ENCODE measurements around the gene ZNF253.
"Not testable (repeated sequence)": the region's sequence is repeated elsewhere in the genome, so short reads cannot be mapped to it uniquely, and the experiment has no call there.

ZNF253 gene

DNA sequence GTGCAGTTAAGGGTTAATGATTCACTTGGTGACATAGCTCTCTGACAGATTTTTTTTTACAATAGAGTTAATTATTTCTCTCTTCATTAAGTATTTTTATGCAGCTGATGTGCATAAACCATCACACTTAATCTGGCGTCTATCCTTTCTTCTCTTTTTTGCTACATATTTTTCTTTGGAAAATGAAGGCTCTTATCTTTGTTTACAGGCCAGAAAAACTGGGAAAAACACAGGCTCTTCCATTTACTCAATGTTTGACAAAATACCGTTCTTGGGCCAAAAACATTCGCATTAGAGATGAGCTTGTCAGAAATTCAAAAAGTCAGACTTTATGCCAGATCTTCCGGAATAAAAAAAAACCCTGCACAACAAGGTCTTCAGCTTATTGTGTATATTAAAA lies 12.0 kb downstream of the ZNF253 start:
- no peaks in the 10 kb centered on the region for H3K9me3 ChIP-seq
- intact Hi-C loops (cut with DNase I; ENCODE audit: low total_unique reads): no loop called here
- peaks cover 27 to 39% (median 30%) of the 10 kb centered on the region in 3 donors for H3K36me3 ChIP-seq

DNA sequence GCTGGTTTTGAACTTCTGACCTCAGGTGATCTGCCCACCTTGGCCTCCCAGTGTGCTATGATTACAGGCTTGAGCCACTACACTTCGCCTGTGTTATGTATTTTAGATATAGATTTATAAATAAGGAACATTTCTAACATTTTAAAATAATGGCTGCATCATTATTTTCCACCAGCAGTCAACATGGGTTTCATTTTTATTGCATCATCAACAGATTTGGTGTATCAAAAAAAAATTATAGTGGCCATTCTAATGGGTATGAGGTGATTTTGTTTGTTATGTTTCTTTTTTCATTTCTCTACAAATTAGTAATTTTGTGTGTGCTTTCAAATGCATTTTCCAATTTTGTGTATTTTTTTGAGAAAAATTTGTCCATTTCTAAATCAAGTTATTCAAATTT lies 18.9 kb downstream of the ZNF253 start:
- TF ChIP-seq, protein P1, sequence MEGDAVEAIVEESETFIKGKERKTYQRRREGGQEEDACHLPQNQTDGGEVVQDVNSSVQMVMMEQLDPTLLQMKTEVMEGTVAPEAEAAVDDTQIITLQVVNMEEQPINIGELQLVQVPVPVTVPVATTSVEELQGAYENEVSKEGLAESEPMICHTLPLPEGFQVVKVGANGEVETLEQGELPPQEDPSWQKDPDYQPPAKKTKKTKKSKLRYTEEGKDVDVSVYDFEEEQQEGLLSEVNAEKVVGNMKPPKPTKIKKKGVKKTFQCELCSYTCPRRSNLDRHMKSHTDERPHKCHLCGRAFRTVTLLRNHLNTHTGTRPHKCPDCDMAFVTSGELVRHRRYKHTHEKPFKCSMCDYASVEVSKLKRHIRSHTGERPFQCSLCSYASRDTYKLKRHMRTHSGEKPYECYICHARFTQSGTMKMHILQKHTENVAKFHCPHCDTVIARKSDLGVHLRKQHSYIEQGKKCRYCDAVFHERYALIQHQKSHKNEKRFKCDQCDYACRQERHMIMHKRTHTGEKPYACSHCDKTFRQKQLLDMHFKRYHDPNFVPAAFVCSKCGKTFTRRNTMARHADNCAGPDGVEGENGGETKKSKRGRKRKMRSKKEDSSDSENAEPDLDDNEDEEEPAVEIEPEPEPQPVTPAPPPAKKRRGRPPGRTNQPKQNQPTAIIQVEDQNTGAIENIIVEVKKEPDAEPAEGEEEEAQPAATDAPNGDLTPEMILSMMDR (IDR thresholded peaks at IDR 0.05): no peak
- peaks cover 0 to 11% (median 0%) of the 10 kb centered on the region in 3 donors for H3K9me3 ChIP-seq

More for the DNA sequence above, 12.0 kb downstream of the ZNF253 start:
- Histone ChIP-seq H3K27me3 (no peaks in the 10 kb centered on the region), H3K27ac (no peak overlapping the region), H3K4me3 (no peak overlapping the region), H3K4me1 (no peaks in the 10 kb centered on the region)
- TF ChIP-seq, protein P1 (IDR thresholded peaks at IDR 0.05): no peak
- no peak for DNase-seq

DNA sequence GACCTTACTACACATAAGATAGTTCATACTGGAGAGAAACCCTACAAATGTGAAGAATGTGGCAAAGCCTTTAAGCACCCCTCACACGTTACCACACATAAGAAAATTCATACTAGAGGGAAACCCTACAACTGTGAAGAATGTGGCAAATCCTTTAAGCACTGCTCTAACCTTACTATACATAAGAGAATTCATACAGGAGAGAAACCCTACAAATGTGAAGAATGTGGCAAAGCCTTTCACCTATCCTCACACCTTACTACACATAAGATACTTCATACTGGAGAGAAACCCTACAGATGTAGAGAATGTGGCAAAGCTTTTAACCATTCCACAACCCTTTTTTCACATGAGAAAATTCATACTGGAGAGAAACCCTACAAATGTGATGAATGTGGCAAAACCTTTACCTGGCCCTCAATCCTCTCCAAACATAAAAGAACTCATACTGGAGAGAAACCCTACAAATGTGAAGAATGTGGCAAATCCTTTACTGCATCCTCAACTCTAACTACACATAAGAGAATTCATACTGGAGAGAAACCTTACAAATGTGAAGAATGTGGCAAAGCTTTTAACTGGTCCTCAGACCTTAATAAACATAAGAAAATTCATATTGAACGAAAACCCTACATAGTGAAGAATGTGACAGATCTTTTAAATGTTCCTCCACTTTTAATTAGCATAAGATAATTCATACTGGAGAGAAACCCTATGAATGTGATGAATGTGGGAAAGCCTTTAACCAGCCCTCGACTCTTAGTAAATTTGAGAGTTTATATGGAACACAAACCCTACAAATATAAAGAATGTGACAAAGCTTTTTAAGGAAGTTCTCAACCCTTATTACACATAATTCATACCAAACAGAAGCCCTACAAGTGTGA lies 26.6 kb downstream of the ZNF253 start:
- Histone ChIP-seq H3K36me3 (peaks cover 20 to 58% (median 55%) of the 10 kb centered on the region in 3 donors), H3K9me3 (peaks cover 0 to 68% (median 13%) of the 10 kb centered on the region in 3 donors)
- H3K4me1 ChIP-seq; DNase-seq; H3K27ac ChIP-seq; H3K27me3 ChIP-seq; intact Hi-C loops (cut with DNase I; ENCODE audit: low total_unique reads); H3K4me3 ChIP-seq: not testable (repeated sequence)

More for the DNA sequence above, 18.9 kb downstream of the ZNF253 start:
- Histone ChIP-seq H3K27me3 (no peaks in the 10 kb centered on the region), H3K27ac (no peak overlapping the region), H3K4me3 (no peak overlapping the region), H3K4me1 (no peaks in the 10 kb centered on the region), H3K36me3 (peaks cover 43 to 74% (median 55%) of the 10 kb centered on the region in 3 donors)
- intact Hi-C loops (cut with DNase I; ENCODE audit: low total_unique reads): no loop called here
- DNase-seq: no peak

DNA sequence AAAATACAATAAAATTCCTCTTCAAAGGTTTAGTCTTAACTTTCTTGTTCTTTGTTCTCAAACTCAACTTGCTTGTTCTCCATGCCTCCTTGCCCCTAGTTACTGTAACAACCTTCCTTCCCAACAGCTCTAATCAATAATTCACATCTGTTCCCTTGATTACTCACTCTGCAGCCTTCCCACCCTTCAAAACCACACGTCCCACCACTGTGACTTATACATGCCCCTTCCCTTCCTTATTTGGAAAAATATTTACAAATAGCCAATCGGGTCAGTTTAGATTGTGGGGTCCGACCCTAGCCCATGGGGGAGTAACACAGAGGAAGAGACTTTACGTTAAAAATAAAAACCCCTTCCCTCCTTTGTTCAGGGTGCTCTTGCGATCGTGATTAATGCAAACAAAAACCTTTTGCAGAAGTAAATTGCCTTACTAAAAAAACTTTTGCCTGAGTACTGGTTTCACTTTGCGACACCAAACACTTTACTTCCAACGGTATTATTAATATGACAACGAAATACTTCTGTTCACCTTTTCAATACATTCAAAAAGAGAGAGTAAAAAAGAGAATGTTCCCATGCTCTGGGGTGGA lies 34.6 kb downstream of the ZNF253 start:
- TF ChIP-seq, protein P1 (IDR thresholded peaks at IDR 0.05): no peak
- Histone ChIP-seq H3K4me3 (peak overlapping the region; percentile 74 to 76), H3K9me3 (peaks cover 0 to 6% (median 0%) of the 10 kb centered on the region in 3 donors), H3K27ac (peak overlapping the region; percentile 71 to 87), H3K27me3 (no peaks in the 10 kb centered on the region), H3K36me3 (peaks cover 0 to under 1% (median 0%) of the 10 kb centered on the region in 3 donors), H3K4me1 (peaks cover 0 to 11% (median 0%) of the 10 kb centered on the region in 4 donors)
- intact Hi-C loops (cut with DNase I; ENCODE audit: low total_unique reads): loop anchor here (5.0 kb wide), 1 partner anchor 33 kb away; the partner anchor contains the start of gene ZNF253
- no peak for DNase-seq

DNA sequence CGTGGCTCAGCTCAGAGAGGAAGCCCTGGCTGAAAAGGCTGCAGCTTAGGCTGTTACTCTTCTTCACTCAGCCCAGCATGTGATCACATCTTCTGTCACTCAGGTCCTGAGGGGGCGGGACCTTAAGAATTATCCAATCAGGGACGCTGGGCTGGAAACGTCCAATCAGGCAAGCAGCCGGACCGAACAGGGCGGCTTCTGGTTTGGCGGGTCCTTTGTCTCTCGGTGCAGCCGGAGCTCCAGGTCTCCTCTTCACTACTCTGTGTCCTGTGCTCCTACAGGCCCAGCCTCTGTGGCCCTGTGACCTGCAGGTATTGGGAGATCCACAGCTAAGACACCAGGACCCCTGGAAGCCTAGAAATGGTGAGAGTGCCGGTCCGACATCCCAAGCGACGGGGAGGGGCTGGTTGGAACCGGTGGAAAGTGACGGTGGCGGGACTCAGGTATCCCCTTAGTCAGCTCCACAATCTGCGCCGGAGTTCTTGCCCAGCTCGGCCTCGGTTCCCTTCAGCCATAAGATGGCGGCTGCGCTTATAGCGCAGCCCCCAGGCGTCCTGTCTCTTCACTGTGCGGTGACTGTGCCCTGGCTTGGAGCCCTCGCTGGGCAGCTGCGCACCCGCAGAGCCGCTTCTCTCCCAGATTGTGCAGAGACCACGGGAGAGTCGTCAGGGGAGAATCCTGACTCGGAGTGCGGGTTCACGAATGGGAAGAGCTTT lies 35.2 kb downstream of the ZNF253 start, which contains the start of gene ZNF93:
TSS of gene ZNF93 (plus strand) at position 218 of the 716 bp plus-strand sequence. CDS start at position 361, 143 bp downstream.
- Histone ChIP-seq H3K9me3 (no peaks in the 10 kb centered on the region), H3K36me3 (no peaks in the 10 kb centered on the region), H3K4me1 (peaks cover 0 to 11% (median 0%) of the 10 kb centered on the region in 4 donors), H3K27me3 (no peaks in the 10 kb centered on the region), H3K4me3 (peak within 1 kb of the TSS; percentile 74 to 76), H3K27ac (peak within 1 kb of the TSS; percentile 71 to 87)
- TF ChIP-seq, protein P1 (IDR thresholded peaks at IDR 0.05): no peak
- peak; percentile 97 for DNase-seq
- intact Hi-C loops (cut with DNase I; ENCODE audit: low total_unique reads): loop anchor here (5.0 kb wide), 1 partner anchor 34 kb away; the partner anchor contains the start of gene ZNF253

DNA sequence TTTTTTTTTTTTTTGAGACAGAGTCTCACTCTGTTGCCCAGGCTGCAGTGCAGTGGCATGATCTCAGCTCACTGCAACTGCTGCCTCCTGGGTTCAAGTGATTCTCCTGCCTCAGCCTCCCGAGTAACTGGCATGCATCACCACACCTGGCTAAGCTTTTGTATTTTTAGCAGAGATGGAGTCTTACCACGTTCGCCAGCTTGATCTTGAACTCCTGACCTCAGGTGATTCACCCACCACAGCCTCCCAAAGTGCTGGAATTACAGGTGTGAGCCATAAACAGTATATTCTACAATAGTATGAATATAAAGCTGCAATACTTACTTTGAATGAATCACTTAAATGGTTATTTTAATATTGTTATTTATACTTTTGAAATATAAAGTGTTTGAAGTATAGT lies 41.9 kb downstream of the ZNF253 start:
- H3K36me3 ChIP-seq; intact Hi-C loops (cut with DNase I; ENCODE audit: low total_unique reads); H3K27me3 ChIP-seq; H3K27ac ChIP-seq; H3K4me3 ChIP-seq; H3K9me3 ChIP-seq; H3K4me1 ChIP-seq; DNase-seq: not testable (repeated sequence)
